Calu3 (cell line): ENCODE results near the gene STIM2. TPM values are rescaled to one million over a fixed set of nuclear protein-coding genes. Genes with fewer than 3 reads are reported as not detected.

Experiments
- BruUV-seq: library from RNA; stranded (reverse); fragments of 400-500 nt; replicated peaks from 2 replicates; lab custom pipeline; 2021; lab: Mats Ljungman, UMichigan
- CTCF ChIA-PET: fragments of 300-600 bp; sonication (Branson Sonifier 250); formaldehyde crosslinking; loops from one replicate; lab custom pipeline; 2022; ENCODE audit warnings: antibody characterized with exemption; lab: Charles Lee
- DNase-seq: peaks from one replicate; pipeline ENCODE4 v3.0.0; 2022
- H3K27ac Mint-ChIP-seq: one replicate; pipeline ENCODE4 v1.8.0; 2022; ENCODE audit warnings: mixed read lengths; ENCODE audit not compliant: unreplicated experiment
- H3K27me3 Mint-ChIP-seq: one replicate; pipeline ENCODE4 v1.8.0; 2022; ENCODE audit warnings: mixed read lengths; ENCODE audit not compliant: unreplicated experiment
- H3K36me3 Mint-ChIP-seq: one replicate; pipeline ENCODE4 v1.8.0; 2022; ENCODE audit warnings: mild to moderate bottlenecking, moderate library complexity, mixed read lengths; ENCODE audit not compliant: insufficient read depth, unreplicated experiment
- H3K4me1 Mint-ChIP-seq: one replicate; pipeline ENCODE4 v1.8.0; 2022; ENCODE audit warnings: mild to moderate bottlenecking, low read depth, mixed read lengths; ENCODE audit not compliant: unreplicated experiment
- H3K4me3 Mint-ChIP-seq: one replicate; pipeline ENCODE4 v1.8.0; 2022; ENCODE audit warnings: mild to moderate bottlenecking, low read depth, moderate library complexity, mixed read lengths; ENCODE audit not compliant: unreplicated experiment
- H3K9me3 Mint-ChIP-seq: one replicate; pipeline ENCODE4 v1.8.0; 2022; ENCODE audit warnings: low read depth, mixed read lengths; ENCODE audit not compliant: unreplicated experiment
- CTCF ChIP-seq: fragments of 200-600 bp; IDR thresholded peaks from one replicate; pipeline ENCODE4 v1.8.0; 2022; ENCODE audit warnings: antibody characterized with exemption; ENCODE audit not compliant: unreplicated experiment
- intact Hi-C: fragments of 100-400 bp; cut with micrococcal nuclease; formaldehyde crosslinking; loops from one replicate; pipeline ENCODE4 v1.10.0; 2022; ENCODE audit not compliant: unreplicated experiment
- total RNA-seq: library from RNA; stranded (reverse); gene quantifications from 2 replicates; pipeline ENCODE4 v1.2.3, GENCODE V29; 2022

The STIM2 gene
- total RNA-seq, 1 experiment from 2014 or later = 24.2 TPM

GRCh38 chr4:27016551-27016950, 155.9 kb downstream of the STIM2 start:
- no peak for TF ChIP-seq CTCF
- CTCF ChIA-PET = no interaction called here
- no peaks in the 10 kb centered on the region for H3K9me3 Mint-ChIP-seq
- no peaks in the 10 kb centered on the region for H3K27me3 Mint-ChIP-seq
- BruUV-seq = no TSS peak
- H3K4me1 Mint-ChIP-seq = peaks cover 7% of the 10 kb centered on the region
- no peak for DNase-seq
- H3K4me3 Mint-ChIP-seq = no peak overlapping the region
- H3K36me3 Mint-ChIP-seq = no peaks in the 10 kb centered on the region
- H3K27ac Mint-ChIP-seq = no peak overlapping the region
- intact Hi-C loops = loop anchor here (10.0 kb wide), 1 partner anchor 272 kb away; no protein-coding TSS in a partner anchor

GRCh38 chr4:27017623-27018022, 157.0 kb downstream of the STIM2 start:
- no peak for TF ChIP-seq CTCF
- no TSS peak for BruUV-seq
- Mint-ChIP-seq H3K4me1 (no peaks in the 10 kb centered on the region), H3K36me3 (no peaks in the 10 kb centered on the region), H3K4me3 (no peak overlapping the region), H3K27me3 (no peaks in the 10 kb centered on the region), H3K9me3 (no peaks in the 10 kb centered on the region), H3K27ac (no peak overlapping the region)
- intact Hi-C loops = loop anchor here (10.0 kb wide), 1 partner anchor 273 kb away; no protein-coding TSS in a partner anchor
- CTCF ChIA-PET = no interaction called here
- no peak for DNase-seq

GRCh38 chr4:27018076-27018475, 157.4 kb downstream of the STIM2 start:
- no peaks in the 10 kb centered on the region for H3K9me3 Mint-ChIP-seq
- H3K4me3 Mint-ChIP-seq = no peak overlapping the region
- BruUV-seq = no TSS peak
- intact Hi-C loops = loop anchor here (10.0 kb wide), 1 partner anchor 273 kb away; no protein-coding TSS in a partner anchor
- TF ChIP-seq CTCF = no peak
- CTCF ChIA-PET = no interaction called here
- no peaks in the 10 kb centered on the region for H3K27me3 Mint-ChIP-seq
- H3K4me1 Mint-ChIP-seq = no peaks in the 10 kb centered on the region
- H3K36me3 Mint-ChIP-seq = no peaks in the 10 kb centered on the region
- no peak overlapping the region for H3K27ac Mint-ChIP-seq
- no peak for DNase-seq

GRCh38 chr4:27018910-27019309, 158.3 kb downstream of the STIM2 start:
- Mint-ChIP-seq H3K27me3 (no peaks in the 10 kb centered on the region), H3K36me3 (no peaks in the 10 kb centered on the region), H3K4me3 (no peak overlapping the region), H3K4me1 (no peaks in the 10 kb centered on the region), H3K27ac (no peak overlapping the region), H3K9me3 (no peaks in the 10 kb centered on the region)
- no TSS peak for BruUV-seq
- TF ChIP-seq CTCF = no peak
- intact Hi-C loops = loop anchor here (10.0 kb wide), 1 partner anchor 274 kb away; no protein-coding TSS in a partner anchor
- CTCF ChIA-PET = no interaction called here
- no peak for DNase-seq
